PC-3 (cell line): ENCODE data around the gene CAMK1D. TPM values are rescaled to one million over a fixed set of nuclear protein-coding genes. Genes with fewer than 3 reads are reported as not detected.

ENCODE experiments used
- ATAC-seq: fragments of 200-7000 bp; cut with Tn5 transposase; 2 replicates; pipeline ENCODE4 v1.9.1; 2020; ENCODE audit warnings: mild to moderate bottlenecking, moderate library complexity
- BruUV-seq: library from RNA; stranded (reverse); fragments of 400-500 nt; replicated peaks from 2 replicates; lab custom pipeline; 2021; lab: Mats Ljungman, UMichigan
- CTCF ChIA-PET: fragments of 300-600 bp; sonication (Branson Sonifier 250); formaldehyde crosslinking; loops from one replicate; lab custom pipeline; 2022; ENCODE audit warnings: antibody characterized with exemption; lab: Charles Lee
- POLR2A ChIA-PET: fragments of 300-600 bp; sonication (Branson Sonifier 250); formaldehyde crosslinking; loops from one replicate; lab custom pipeline; 2022; ENCODE audit warnings: antibody characterized with exemption; ENCODE audit not compliant: unreplicated experiment; lab: Charles Lee
- DNase-seq: peaks from one replicate; pipeline ENCODE4 v3.0.0-alpha.2; 2015
- H2AFZ ChIP-seq: fragments of 300-600 bp; sonication (generic); 2 replicates; pipeline ENCODE4 v1.6.0; 2016; ENCODE audit warnings: antibody characterized with exemption, low read length
- H3F3A ChIP-seq: fragments of 300-600 bp; sonication (generic); one replicate; pipeline ENCODE4 v1.6.0; 2017; ENCODE audit warnings: antibody characterized with exemption, low read length, control low read depth, mild to moderate bottlenecking; ENCODE audit not compliant: unreplicated experiment
- H3K27ac ChIP-seq: fragments of 300-600 bp; sonication (generic); 2 replicates; pipeline ENCODE4 v1.5.1; 2016; ENCODE audit warnings: mild to moderate bottlenecking, low read length
- H3K27me3 ChIP-seq: fragments of 300-600 bp; sonication (generic); 2 replicates; pipeline ENCODE4 v1.6.1; 2016; ENCODE audit warnings: low read length, mixed read lengths
- H3K36me3 ChIP-seq: fragments of 300-600 bp; sonication (generic); 2 replicates; pipeline ENCODE4 v1.6.1; 2016; ENCODE audit warnings: low read depth, mixed run types, low read length, mixed read lengths
- H3K4me1 ChIP-seq: fragments of 300-600 bp; sonication (generic); 2 replicates; pipeline ENCODE4 v1.5.1; 2016; ENCODE audit warnings: low read length; ENCODE audit not compliant: insufficient read depth
- H3K4me2 ChIP-seq: fragments of 300-600 bp; sonication (generic); 2 replicates; pipeline ENCODE4 v1.6.0; 2016; ENCODE audit warnings: low read length
- H3K4me3 ChIP-seq: fragments of 300-600 bp; sonication (generic); 2 replicates; pipeline ENCODE4 v1.5.1; 2016; ENCODE audit warnings: mild to moderate bottlenecking, low read length, mixed read lengths
- H3K79me2 ChIP-seq: fragments of 300-600 bp; sonication (generic); 2 replicates; pipeline ENCODE4 v1.6.1; 2017; ENCODE audit warnings: low read length, mixed read lengths
- H3K9ac ChIP-seq: fragments of 300-600 bp; sonication (generic); 2 replicates; pipeline ENCODE4 v1.6.0; 2016; ENCODE audit warnings: mild to moderate bottlenecking, low read length
- H3K9me2 ChIP-seq: fragments of 300-600 bp; sonication (generic); replicated peaks from 2 replicates; pipeline ENCODE4 v1.6.1; 2016; ENCODE audit warnings: mixed run types, low read length, mixed read lengths
- H3K9me3 ChIP-seq: fragments of 300-600 bp; sonication (generic); 2 replicates; pipeline ENCODE4 v1.6.1; 2016; ENCODE audit warnings: low read length, mixed read lengths
- H4K20me1 ChIP-seq: fragments of 300-600 bp; sonication (generic); 2 replicates; pipeline ENCODE4 v1.6.1; 2016; ENCODE audit warnings: low read length, mixed read lengths
- CTCF ChIP-seq: fragments of 300-600 bp; sonication (generic); conservative IDR thresholded peaks from 2 replicates; pipeline ENCODE4 v1.5.1; 2017; ENCODE audit warnings: antibody characterized with exemption, low read depth, mild to moderate bottlenecking, low read length
- EZH2 ChIP-seq: fragments of 300-600 bp; sonication (generic); IDR thresholded peaks from one replicate; pipeline ENCODE4 v1.6.1; 2017; ENCODE audit warnings: antibody characterized with exemption, mild to moderate bottlenecking, low read length; ENCODE audit not compliant: unreplicated experiment
- EZH2phosphoT487 ChIP-seq: fragments of 300-600 bp; sonication (generic); IDR thresholded peaks from 2 replicates; pipeline ENCODE4 v1.6.1; 2018; ENCODE audit warnings: mild to moderate bottlenecking, antibody characterized with exemption, low read length, borderline replicate concordance
- intact Hi-C: fragments of 100-400 bp; cut with micrococcal nuclease; formaldehyde crosslinking; loops from 2 replicates; pipeline ENCODE4 v1.9.0; 2023
- total RNA-seq: library from RNA; depleted of rRNA; stranded (reverse); fragments of >200 nt; gene quantifications from 2 replicates; pipeline ENCODE4 v1.2.3, GENCODE V29; 2014

The CAMK1D gene
- total RNA-seq, 1 experiment from 2014 or later = 1.3 TPM

- intact Hi-C loops = no loop called here
- Histone ChIP-seq H3F3A (no peaks in the 10 kb centered on the region), H2AFZ (no peak overlapping the region), H3K36me3 (no peaks in the 10 kb centered on the region), H4K20me1 (no peaks in the 10 kb centered on the region), H3K4me2 (no peak overlapping the region), H3K4me1 (no peaks in the 10 kb centered on the region), H3K27ac (no peak overlapping the region), H3K9ac (no peak overlapping the region), H3K4me3 (no peak overlapping the region), H3K27me3 (no peaks in the 10 kb centered on the region), H3K9me3 (no peaks in the 10 kb centered on the region), H3K79me2 (no peaks in the 10 kb centered on the region), H3K9me2 (no peaks in the 10 kb centered on the region)
- POLR2A ChIA-PET = no interaction called here
- CTCF ChIA-PET = no interaction called here
- no TSS peak for BruUV-seq
- no peak for ATAC-seq
- no peak for TF ChIP-seq EZH2phosphoT487
- no peak for TF ChIP-seq EZH2
- no peak for TF ChIP-seq CTCF
- DNase-seq = no peak
Measured at GRCh38 chr10:12797471-12798262, 448.3 kb downstream of the CAMK1D start.

DNA sequence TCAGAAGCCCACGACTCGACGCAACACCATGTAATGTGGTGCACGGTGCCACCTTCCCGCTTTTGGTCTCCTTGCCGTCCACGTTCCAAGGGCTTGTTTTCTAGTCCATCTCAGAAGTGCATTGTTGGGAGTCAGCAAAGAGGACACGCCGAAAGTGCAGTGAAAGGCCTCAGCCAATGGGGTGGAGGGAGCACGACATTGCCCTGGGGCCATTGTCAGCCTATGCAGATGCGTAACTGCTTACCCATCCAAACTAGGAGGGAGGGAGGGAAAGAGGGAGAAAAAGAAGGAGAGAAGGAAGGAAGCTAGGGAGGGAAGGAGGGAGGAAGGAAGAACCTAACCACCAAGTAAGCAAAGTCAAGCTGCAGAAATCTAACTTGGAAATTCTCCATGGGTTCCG is 449.8 kb downstream of the CAMK1D start:
- ChIA-PET POLR2A (no interaction called here), CTCF (no interaction called here)
- Histone ChIP-seq H4K20me1 (no peaks in the 10 kb centered on the region), H2AFZ (no peak overlapping the region), H3K4me2 (no peak overlapping the region), H3K79me2 (no peaks in the 10 kb centered on the region), H3K4me1 (no peaks in the 10 kb centered on the region), H3K9me3 (no peaks in the 10 kb centered on the region), H3K27ac (no peak overlapping the region), H3K4me3 (no peak overlapping the region), H3F3A (no peaks in the 10 kb centered on the region), H3K9ac (no peak overlapping the region), H3K36me3 (no peaks in the 10 kb centered on the region), H3K27me3 (no peaks in the 10 kb centered on the region), H3K9me2 (no peaks in the 10 kb centered on the region)
- DNase-seq = no peak
- BruUV-seq = no TSS peak
- intact Hi-C loops = no loop called here
- no peak for ATAC-seq
- TF ChIP-seq CTCF (no peak), EZH2 (no peak), EZH2phosphoT487 (no peak)

GRCh38 chr10:12799714-12800113 is 450.4 kb downstream of the CAMK1D start:
- ChIA-PET CTCF (no interaction called here), POLR2A (no interaction called here)
- TF ChIP-seq EZH2 = no peak
- TF ChIP-seq CTCF = no peak
- TF ChIP-seq EZH2phosphoT487 = no peak
- H3K36me3 ChIP-seq = no peaks in the 10 kb centered on the region
- no peaks in the 10 kb centered on the region for H3K79me2 ChIP-seq
- H3K27ac ChIP-seq = no peak overlapping the region
- H3K9me2 ChIP-seq = no peaks in the 10 kb centered on the region
- H2AFZ ChIP-seq = no peak overlapping the region
- no peaks in the 10 kb centered on the region for H3K4me1 ChIP-seq
- H3K9ac ChIP-seq = no peak overlapping the region
- BruUV-seq = no TSS peak
- no peaks in the 10 kb centered on the region for H4K20me1 ChIP-seq
- no peak for DNase-seq
- intact Hi-C loops = no loop called here
- H3K9me3 ChIP-seq = no peaks in the 10 kb centered on the region
- H3K4me2 ChIP-seq = no peak overlapping the region
- no peak overlapping the region for H3K4me3 ChIP-seq
- H3K27me3 ChIP-seq = no peaks in the 10 kb centered on the region
- H3F3A ChIP-seq = no peaks in the 10 kb centered on the region
- no peak for ATAC-seq
